ENCODE measurements around the gene CHRDL2. TPM values are rescaled to one million over a fixed set of nuclear protein-coding genes. Genes with fewer than 3 reads are reported as not detected.
"Not testable (repeated sequence)": the region's sequence is repeated elsewhere in the genome, so short reads cannot be mapped to it uniquely, and the experiment has no call there.

Gene CHRDL2
- polyA plus RNA-seq, result 1 to 10 TPM in 1 of 3 donors, under 1 TPM in 2; 0.22 to 1.5 (median 0.34) TPM

- H3K27ac ChIP-seq (ENCODE audit: low read depth, low read length), result no peak within 1 kb of the TSS
- 12 to 14% (median 12%) methylated on average over 55 to 68 of the region's 69 CpGs for WGBS, 3 donors
Observed at GRCh38 chr11:74731301-74732094, at the start of gene CHRDL2. TSS of gene CHRDL2 (minus strand) at chr11:74731426. CDS start at chr11:74730888, 538 bp downstream.

GRCh38 chr11:74780248-74781005, 49.2 kb upstream of the CHRDL2 start:
- H3K27ac ChIP-seq (ENCODE audit: low read depth, low read length), result no peak overlapping the region
- 77 to 89% (median 85%) methylated on average over 4 of the region's 4 CpGs for WGBS, 3 donors

- WGBS, 3 donors, result 95 to 99% (median 98%) methylated on average over 6 of the region's 6 CpGs
Observed at GRCh38 chr11:74778581-74778980, 47.4 kb upstream of the CHRDL2 start.

GRCh38 chr11:74777877-74778276, 46.7 kb upstream of the CHRDL2 start:
- no peak overlapping the region for H3K27ac ChIP-seq (ENCODE audit: low read depth, low read length)
- 59 to 75% (median 64%) methylated on average over 4 of the region's 4 CpGs for WGBS, 3 donors

More at GRCh38 chr11:74778581-74778980, 47.4 kb upstream of the CHRDL2 start:
- no peak overlapping the region for H3K27ac ChIP-seq (ENCODE audit: low read depth, low read length)

- H3K27ac ChIP-seq (ENCODE audit: low read depth, low read length), result no peak overlapping the region
Observed at GRCh38 chr11:74777038-74777437, 45.8 kb upstream of the CHRDL2 start.

DNA sequence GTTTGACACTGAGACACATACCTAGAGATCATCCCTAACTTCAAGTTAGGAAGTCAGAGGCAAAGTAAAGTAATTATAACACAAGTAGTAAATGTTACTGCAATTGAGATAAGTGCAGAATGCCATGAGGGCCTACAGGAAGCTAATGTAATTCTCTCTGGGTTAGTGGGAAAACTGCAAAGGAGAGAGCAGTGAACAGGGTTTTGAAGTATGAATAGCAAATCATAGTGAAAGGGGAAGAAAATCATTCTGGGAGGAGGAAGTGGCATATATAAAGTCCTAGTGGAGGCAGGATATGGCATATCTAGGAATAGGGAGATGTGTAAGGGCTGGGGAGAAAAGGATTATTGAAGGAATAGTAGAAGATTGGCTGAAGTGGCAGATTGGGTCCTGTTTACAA, 45.3 kb upstream of the CHRDL2 start:
- H3K27ac ChIP-seq (ENCODE audit: low read depth, low read length), result no peak overlapping the region

DNA sequence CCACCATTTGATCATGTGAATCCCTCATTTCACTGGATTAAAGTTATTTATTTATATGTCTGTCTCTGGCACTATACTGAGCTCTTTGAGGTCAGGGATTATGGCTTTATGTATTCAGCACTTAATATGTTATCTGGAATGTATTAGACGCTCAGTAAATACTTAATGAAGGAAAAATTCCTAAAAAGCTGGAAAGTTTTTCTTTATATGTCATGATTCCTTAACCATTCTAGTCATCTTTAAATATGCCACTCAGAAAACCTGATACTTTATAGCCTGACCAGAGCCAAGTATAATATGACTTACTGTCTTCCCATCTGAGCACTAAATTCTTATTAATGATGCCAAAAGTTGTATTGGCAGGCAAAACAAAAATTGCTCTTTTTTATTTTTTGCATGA, 44.5 kb upstream of the CHRDL2 start:
- no peak overlapping the region for H3K27ac ChIP-seq (ENCODE audit: low read depth, low read length)
- 54 to 95% (median 92%) methylated on average over 1 of the region's 1 CpG for WGBS, 3 donors

DNA sequence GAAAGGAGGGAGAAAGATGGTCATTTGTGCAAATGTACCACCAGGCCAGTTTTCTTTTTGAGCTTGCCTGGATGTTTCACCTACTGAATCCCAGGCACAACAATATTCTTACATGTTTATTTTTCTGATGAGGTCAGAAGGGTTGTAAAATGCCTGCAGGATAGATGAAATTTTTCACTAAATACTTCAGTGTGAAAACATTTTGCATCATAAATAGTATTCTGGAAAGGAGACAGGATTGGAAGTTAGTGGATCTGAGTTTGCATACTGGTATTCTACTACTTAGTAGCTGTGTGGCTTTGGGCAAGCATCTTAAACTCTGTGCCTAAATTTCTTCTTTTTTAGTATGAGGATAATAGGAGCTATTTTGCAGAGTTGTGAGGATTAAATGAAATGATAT, 42.2 kb upstream of the CHRDL2 start:
- no peak overlapping the region for H3K27ac ChIP-seq (ENCODE audit: low read depth, low read length)

DNA sequence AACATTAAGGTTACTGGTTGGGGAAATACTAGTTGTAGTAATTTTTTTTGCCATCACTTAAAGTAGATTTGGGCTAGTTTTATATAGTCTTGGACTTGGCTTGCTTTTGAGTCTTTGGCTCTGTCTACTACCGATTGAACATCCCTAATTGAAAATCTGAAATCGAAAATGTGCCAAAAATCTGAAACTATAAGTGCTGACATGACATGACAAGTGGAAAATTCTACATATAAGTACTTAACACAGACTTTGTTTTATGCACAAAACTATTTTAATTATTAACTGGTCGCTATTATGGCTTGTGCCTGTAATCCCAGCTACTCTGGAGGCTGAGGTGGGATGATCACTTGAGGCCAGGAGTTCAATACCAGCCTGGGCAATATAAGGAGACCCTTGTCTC, 39.9 kb upstream of the CHRDL2 start:
- H3K27ac ChIP-seq (ENCODE audit: low read depth, low read length), result no peak overlapping the region
- 92 to 97% (median 96%) methylated on average over 3 of the region's 3 CpGs for WGBS, 3 donors

GRCh38 chr11:74770456-74770855, 39.2 kb upstream of the CHRDL2 start:
- WGBS, 3 donors, result 41 to 78% (median 53%) methylated on average over 5 of the region's 5 CpGs
- H3K27ac ChIP-seq (ENCODE audit: low read depth, low read length), result no peak overlapping the region

- 83 to 87% (median 85%) methylated on average over 2 of the region's 2 CpGs for WGBS, 3 donors
- H3K27ac ChIP-seq (ENCODE audit: low read depth, low read length), result no peak overlapping the region
Observed at GRCh38 chr11:74769055-74769707, 38.0 kb upstream of the CHRDL2 start.

GRCh38 chr11:74768172-74768651, 37.0 kb upstream of the CHRDL2 start:
- H3K27ac ChIP-seq (ENCODE audit: low read depth, low read length), result not testable (repeated sequence)
- WGBS, 3 donors, result 89 to 94% (median 91%) methylated on average over 9 of the region's 9 CpGs

DNA sequence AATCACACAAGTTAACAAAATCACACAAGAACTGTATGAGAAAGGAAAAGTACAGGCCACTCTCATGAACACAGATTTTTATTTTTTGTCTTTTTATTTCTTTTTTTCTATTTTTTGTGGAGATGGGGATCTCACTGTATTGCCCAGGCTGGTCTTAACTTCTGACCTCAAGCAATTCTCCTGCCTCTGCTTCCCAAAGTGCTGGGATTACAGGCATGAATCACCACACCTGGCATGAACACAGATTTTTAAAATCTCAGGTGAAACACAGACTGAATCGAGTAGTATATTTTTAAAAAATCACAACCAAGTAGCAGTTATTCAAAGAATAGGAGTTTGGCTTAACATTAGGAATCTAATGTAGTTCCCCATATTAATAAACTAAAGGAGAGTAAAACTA, 35.7 kb upstream of the CHRDL2 start:
- no peak overlapping the region for H3K27ac ChIP-seq (ENCODE audit: low read depth, low read length)
- 86 to 100% (median 97%) methylated on average over 1 of the region's 1 CpG for WGBS, 3 donors

GRCh38 chr11:74756571-74756970, 25.3 kb upstream of the CHRDL2 start:
- WGBS, 3 donors, result 85 to 95% (median 93%) methylated on average over 1 of the region's 1 CpG
- no peak overlapping the region for H3K27ac ChIP-seq (ENCODE audit: low read depth, low read length)

- WGBS, 3 donors, result 27 to 66% (median 57%) methylated on average over 1 of the region's 1 CpG
- H3K27ac ChIP-seq (ENCODE audit: low read depth, low read length), result no peak overlapping the region
Observed at GRCh38 chr11:74755395-74755995, 24.3 kb upstream of the CHRDL2 start.

GRCh38 chr11:74754507-74755252, 23.5 kb upstream of the CHRDL2 start:
- no peak overlapping the region for H3K27ac ChIP-seq (ENCODE audit: low read depth, low read length)
- 80 to 81% (median 81%) methylated on average over 15 of the region's 15 CpGs for WGBS, 3 donors

DNA sequence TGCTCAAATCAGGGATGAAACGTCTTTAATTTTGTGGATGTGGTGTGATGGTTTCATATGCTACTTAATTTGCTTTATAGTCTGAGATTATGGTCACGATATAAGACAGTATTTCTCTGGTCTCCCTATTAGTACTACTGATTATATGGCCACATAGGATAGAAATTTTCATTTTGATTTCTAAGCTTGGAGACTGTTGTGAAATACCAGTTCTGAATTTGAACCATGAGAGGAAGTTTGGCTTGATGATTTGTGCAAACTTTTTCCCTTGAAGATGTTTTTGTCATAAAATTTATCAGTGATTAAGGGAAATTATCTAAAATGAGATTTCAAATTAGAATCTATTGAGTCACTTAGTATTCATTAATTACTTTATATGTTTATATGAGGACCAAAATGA, 20.1 kb upstream of the CHRDL2 start:
- H3K27ac ChIP-seq (ENCODE audit: low read depth, low read length), result no peak overlapping the region
- whole genome bisulfite sequencing, 3 donors, result 83 to 88% (median 84%) methylated on average over 2 of the region's 2 CpGs

GRCh38 chr11:74750598-74750997, 19.4 kb upstream of the CHRDL2 start:
- WGBS, 3 donors, result 92 to 97% (median 97%) methylated on average over 14 of the region's 14 CpGs
- H3K27ac ChIP-seq (ENCODE audit: low read depth, low read length), result not testable (repeated sequence)
